ENCODE measurements around the gene CEP104.

The CEP104 gene

GRCh38 chr1:3893190-3893589, 36.2 kb upstream of the CEP104 start:
- DNase-seq (ENCODE audit: low read depth) = no peak
- H3K4me3 ChIP-seq (ENCODE audit: control insufficient read depth, low read depth, low read length) = no peak overlapping the region
- TF ChIP-seq CTCF (conservative IDR thresholded peaks at IDR 0.05; ENCODE audit: control insufficient read depth, insufficient read depth, low read depth, low read length) = no peak

- no peak for TF ChIP-seq CTCF (conservative IDR thresholded peaks at IDR 0.05; ENCODE audit: control insufficient read depth, insufficient read depth, low read depth, low read length)
- DNase-seq (ENCODE audit: low read depth) = peak; percentile 17
- H3K4me3 ChIP-seq (ENCODE audit: control insufficient read depth, low read depth, low read length) = no peak overlapping the region
Measured at GRCh38 chr1:3892748-3893147, 35.7 kb upstream of the CEP104 start.

- DNase-seq (ENCODE audit: low read depth) = no peak
- H3K4me3 ChIP-seq (ENCODE audit: control insufficient read depth, low read depth, low read length) = no peak overlapping the region
- TF ChIP-seq CTCF (conservative IDR thresholded peaks at IDR 0.05; ENCODE audit: control insufficient read depth, insufficient read depth, low read depth, low read length) = no peak
Measured at GRCh38 chr1:3891329-3891865, 34.4 kb upstream of the CEP104 start.

- no peak for DNase-seq (ENCODE audit: low read depth)
- no peak for TF ChIP-seq CTCF (conservative IDR thresholded peaks at IDR 0.05; ENCODE audit: control insufficient read depth, insufficient read depth, low read depth, low read length)
Measured at GRCh38 chr1:3890389-3891328, 33.6 kb upstream of the CEP104 start.

GRCh38 chr1:3889936-3890335, 32.9 kb upstream of the CEP104 start:
- DNase-seq (ENCODE audit: low read depth) = no peak
- H3K4me3 ChIP-seq (ENCODE audit: control insufficient read depth, low read depth, low read length) = no peak overlapping the region
- no peak for TF ChIP-seq CTCF (conservative IDR thresholded peaks at IDR 0.05; ENCODE audit: control insufficient read depth, insufficient read depth, low read depth, low read length)

More at GRCh38 chr1:3890389-3891328, 33.6 kb upstream of the CEP104 start:
- H3K4me3 ChIP-seq (ENCODE audit: control insufficient read depth, low read depth, low read length) = no peak overlapping the region

- TF ChIP-seq CTCF (conservative IDR thresholded peaks at IDR 0.05; ENCODE audit: control insufficient read depth, insufficient read depth, low read depth, low read length) = no peak
- no peak for DNase-seq (ENCODE audit: low read depth)
- H3K4me3 ChIP-seq (ENCODE audit: control insufficient read depth, low read depth, low read length) = no peak overlapping the region
Measured at GRCh38 chr1:3888301-3888700, 31.3 kb upstream of the CEP104 start.

All from fibroblast of mammary gland (primary cell).